ENCODE measurements around the gene CHSY1.

Gene CHSY1

GRCh38 chr15:101135532-101136166, 116.2 kb downstream of the CHSY1 start:
- H3K36me3 ChIP-seq (ENCODE audit: low read depth): no peaks in the 10 kb centered on the region
- no peak for ATAC-seq (ENCODE audit: low read depth)
- DNase-seq (ENCODE audit: low spot score): no peak
- TF ChIP-seq CTCF (IDR thresholded peaks at IDR 0.05; ENCODE audit: poor library complexity, severe bottlenecking): no peak
- H3K27ac ChIP-seq (ENCODE audit: poor library complexity, severe bottlenecking): no peak overlapping the region
- no peaks in the 10 kb centered on the region for H3K4me1 ChIP-seq (ENCODE audit: insufficient read depth, poor library complexity, severe bottlenecking)
- no peak overlapping the region for H3K4me3 ChIP-seq (ENCODE audit: severe bottlenecking)
- H3K27me3 ChIP-seq (ENCODE audit: insufficient read depth, poor library complexity, severe bottlenecking): no peaks in the 10 kb centered on the region
- no peaks in the 10 kb centered on the region for H3K9me3 ChIP-seq (ENCODE audit: severe bottlenecking)

GRCh38 chr15:101134780-101135179, 117.1 kb downstream of the CHSY1 start:
- Histone ChIP-seq H3K36me3 (ENCODE audit: low read depth) (no peaks in the 10 kb centered on the region), H3K4me3 (ENCODE audit: severe bottlenecking) (no peak overlapping the region), H3K9me3 (ENCODE audit: severe bottlenecking) (no peaks in the 10 kb centered on the region), H3K27me3 (ENCODE audit: insufficient read depth, poor library complexity, severe bottlenecking) (no peaks in the 10 kb centered on the region), H3K4me1 (ENCODE audit: insufficient read depth, poor library complexity, severe bottlenecking) (no peaks in the 10 kb centered on the region), H3K27ac (ENCODE audit: poor library complexity, severe bottlenecking) (no peak overlapping the region)
- no peak for TF ChIP-seq CTCF (IDR thresholded peaks at IDR 0.05; ENCODE audit: poor library complexity, severe bottlenecking)
- DNase-seq (ENCODE audit: low spot score) (no peak), ATAC-seq (ENCODE audit: low read depth) (no peak)

- Histone ChIP-seq H3K9me3 (ENCODE audit: severe bottlenecking) (no peaks in the 10 kb centered on the region), H3K4me3 (ENCODE audit: severe bottlenecking) (no peak overlapping the region), H3K27me3 (ENCODE audit: insufficient read depth, poor library complexity, severe bottlenecking) (no peaks in the 10 kb centered on the region), H3K36me3 (ENCODE audit: low read depth) (no peaks in the 10 kb centered on the region), H3K4me1 (ENCODE audit: insufficient read depth, poor library complexity, severe bottlenecking) (peaks cover 2% of the 10 kb centered on the region), H3K27ac (ENCODE audit: poor library complexity, severe bottlenecking) (no peak overlapping the region)
- ATAC-seq (ENCODE audit: low read depth) (no peak), DNase-seq (ENCODE audit: low spot score) (no peak)
- no peak for TF ChIP-seq CTCF (IDR thresholded peaks at IDR 0.05; ENCODE audit: poor library complexity, severe bottlenecking)
These were observed 118.0 kb downstream of the CHSY1 start for GRCh38 chr15:101133751-101134261.

GRCh38 chr15:101133181-101133460, 118.7 kb downstream of the CHSY1 start:
- H3K27ac ChIP-seq (ENCODE audit: poor library complexity, severe bottlenecking): no peak overlapping the region
- peaks cover 9% of the 10 kb centered on the region for H3K4me1 ChIP-seq (ENCODE audit: insufficient read depth, poor library complexity, severe bottlenecking)
- no peaks in the 10 kb centered on the region for H3K36me3 ChIP-seq (ENCODE audit: low read depth)
- ATAC-seq (ENCODE audit: low read depth) (no peak), DNase-seq (ENCODE audit: low spot score) (no peak)
- no peaks in the 10 kb centered on the region for H3K27me3 ChIP-seq (ENCODE audit: insufficient read depth, poor library complexity, severe bottlenecking)
- no peak for TF ChIP-seq CTCF (IDR thresholded peaks at IDR 0.05; ENCODE audit: poor library complexity, severe bottlenecking)
- H3K9me3 ChIP-seq (ENCODE audit: severe bottlenecking): no peaks in the 10 kb centered on the region
- H3K4me3 ChIP-seq (ENCODE audit: severe bottlenecking): no peak overlapping the region

- H3K9me3 ChIP-seq (ENCODE audit: severe bottlenecking): no peaks in the 10 kb centered on the region
- H3K4me3 ChIP-seq (ENCODE audit: severe bottlenecking): no peak overlapping the region
- no peaks in the 10 kb centered on the region for H3K27me3 ChIP-seq (ENCODE audit: insufficient read depth, poor library complexity, severe bottlenecking)
- ATAC-seq (ENCODE audit: low read depth): no peak
- no peak for DNase-seq (ENCODE audit: low spot score)
- no peaks in the 10 kb centered on the region for H3K36me3 ChIP-seq (ENCODE audit: low read depth)
- H3K4me1 ChIP-seq (ENCODE audit: insufficient read depth, poor library complexity, severe bottlenecking): peaks cover 14% of the 10 kb centered on the region
- TF ChIP-seq CTCF (IDR thresholded peaks at IDR 0.05; ENCODE audit: poor library complexity, severe bottlenecking): no peak
- H3K27ac ChIP-seq (ENCODE audit: poor library complexity, severe bottlenecking): no peak overlapping the region
These were observed 119.3 kb downstream of the CHSY1 start for GRCh38 chr15:101132390-101133180.
